Dermis microvascular lymphatic vessel endothelial cell (primary cell): ENCODE results near the gene CCL17. TPM values are rescaled to one million over a fixed set of nuclear protein-coding genes. Genes with fewer than 3 reads are reported as not detected.
"Not testable (repeated sequence)": the region's sequence is repeated elsewhere in the genome, so short reads cannot be mapped to it uniquely, and the experiment has no call there.

Experiments used
- DNase-seq, 2 donors: peaks; one replicate each; pipeline versions ENCODE4 v3.0.0 to v3.0.0-alpha.2; 2010; ENCODE audit warnings: low read depth in 2 of 2
- total RNA-seq: library from RNA; depleted of rRNA; stranded (reverse); fragments of >200 nt; gene quantifications from 2 replicates; pipeline ENCODE4 v1.2.1, GENCODE V29; 2014

The CCL17 gene
- total RNA-seq, 1 donor from 2014 or later, result not detected

DNA sequence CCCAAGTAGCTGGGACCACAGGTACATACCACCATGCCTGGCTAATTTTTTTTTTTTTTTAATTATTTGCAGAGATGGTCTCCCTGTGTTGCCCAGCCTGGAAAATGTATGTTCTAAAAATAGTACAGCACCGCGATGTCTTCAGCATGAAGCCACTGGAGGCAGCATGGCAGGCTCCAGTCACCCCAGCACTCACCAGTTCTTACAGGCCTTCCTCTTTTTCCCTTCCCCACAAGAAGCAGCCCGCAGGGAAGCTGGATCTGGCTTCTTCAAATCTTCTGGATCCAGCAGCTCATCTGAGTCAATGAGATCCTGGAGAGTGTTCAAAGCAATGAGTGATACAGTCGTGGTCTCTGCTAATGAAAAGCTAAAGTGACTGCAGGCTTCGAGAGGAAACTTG is 26.4 kb downstream of the CCL17 start:
- no peak for DNase-seq

DNA sequence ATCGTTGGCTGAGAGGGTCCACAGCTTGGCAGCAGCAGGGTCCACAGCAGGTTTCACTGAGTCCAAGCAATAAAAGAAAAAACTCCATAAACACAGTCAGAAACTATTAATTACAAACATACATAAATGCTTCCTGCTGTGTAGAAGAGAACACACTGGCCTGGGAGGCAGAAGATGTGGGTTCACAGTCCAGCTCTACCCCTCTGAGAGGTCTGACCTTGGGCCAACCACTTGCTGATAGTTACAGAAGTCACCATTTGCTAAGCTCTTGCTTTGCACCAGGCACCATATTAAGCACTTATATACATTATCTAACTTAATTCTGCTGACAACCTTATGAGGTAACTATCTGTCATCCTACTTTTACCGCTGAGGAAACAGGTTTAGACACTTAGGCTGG is 27.9 kb downstream of the CCL17 start:
- DNase-seq, result no peak

DNA sequence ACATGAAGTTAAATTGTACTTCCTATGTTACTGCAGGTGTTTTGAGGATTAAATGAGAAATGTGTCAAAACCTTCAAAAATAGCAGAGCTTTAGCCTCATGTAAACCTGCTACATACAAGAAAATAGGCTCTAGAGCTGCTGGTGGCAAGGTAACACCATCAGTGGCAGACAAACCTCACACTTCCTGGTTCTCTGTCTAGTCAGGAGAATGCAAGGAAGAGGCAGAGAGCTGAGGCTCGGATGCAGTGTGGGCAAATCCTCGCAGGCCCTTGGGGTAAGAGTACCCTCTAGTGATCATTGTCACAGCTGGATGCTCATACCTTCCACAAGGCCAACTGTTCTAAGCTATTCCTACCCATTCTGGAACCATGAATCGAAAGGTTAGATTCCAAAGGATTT is 28.4 kb downstream of the CCL17 start:
- DNase-seq, result no peak

DNA sequence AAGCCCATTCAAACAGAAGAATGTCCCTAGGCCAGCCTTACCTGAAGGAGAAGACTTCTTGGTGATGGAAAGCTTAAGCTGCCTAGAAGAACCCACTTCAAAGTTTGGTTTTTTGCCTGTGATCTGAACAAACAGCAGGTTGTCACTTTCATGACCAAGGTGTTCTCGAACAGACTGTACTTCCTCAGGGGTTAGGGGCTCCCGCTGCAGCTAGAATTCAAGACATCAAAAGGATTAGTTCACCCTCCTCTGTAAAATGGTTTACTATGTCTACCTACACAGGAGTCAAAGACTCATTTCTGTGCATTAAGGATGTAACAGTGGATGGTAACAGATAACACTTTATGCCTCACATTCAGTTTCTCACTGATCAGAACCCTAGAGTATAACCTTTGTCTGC is 29.4 kb downstream of the CCL17 start:
- no peak for DNase-seq

DNA sequence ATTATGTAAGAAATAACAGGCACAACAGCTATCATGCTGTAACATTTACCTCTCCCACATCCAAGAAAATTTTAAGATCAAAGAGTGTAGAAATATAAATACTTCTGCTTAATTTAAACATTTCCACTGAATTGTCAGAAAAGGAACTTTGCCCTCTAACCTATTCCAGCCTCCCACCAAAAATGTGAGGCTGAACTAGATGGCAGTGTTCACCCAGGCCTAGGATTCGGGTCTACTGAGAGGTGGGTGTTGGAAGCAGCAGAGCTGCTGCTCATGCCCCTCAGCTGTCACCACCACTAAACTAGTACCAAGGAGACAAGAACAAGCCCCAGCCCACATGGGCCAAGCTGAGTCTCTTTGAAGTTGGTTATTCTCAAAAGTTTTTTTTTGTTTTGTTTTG is 31.3 kb downstream of the CCL17 start:
- no peak for DNase-seq

DNA sequence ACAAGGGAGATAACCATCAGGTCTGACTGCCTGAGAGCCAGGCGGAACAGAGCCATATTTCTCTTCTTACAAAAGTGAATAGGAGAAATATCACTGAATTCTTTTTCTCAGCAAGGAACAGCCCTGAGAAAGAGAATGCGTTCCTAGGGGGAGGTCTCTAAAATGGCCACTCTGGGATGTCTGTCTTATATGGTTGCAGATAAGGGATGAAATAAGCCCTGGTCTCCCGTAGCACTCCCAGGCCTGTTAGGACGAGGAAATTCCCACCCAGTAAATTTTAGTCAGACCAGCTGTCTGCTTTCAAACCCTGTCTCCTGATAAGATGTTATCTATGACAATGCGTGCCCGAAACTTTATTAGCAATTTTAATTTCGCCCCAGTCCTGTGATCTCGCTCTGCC is 35.4 kb downstream of the CCL17 start:
- not testable (repeated sequence) for DNase-seq

DNA sequence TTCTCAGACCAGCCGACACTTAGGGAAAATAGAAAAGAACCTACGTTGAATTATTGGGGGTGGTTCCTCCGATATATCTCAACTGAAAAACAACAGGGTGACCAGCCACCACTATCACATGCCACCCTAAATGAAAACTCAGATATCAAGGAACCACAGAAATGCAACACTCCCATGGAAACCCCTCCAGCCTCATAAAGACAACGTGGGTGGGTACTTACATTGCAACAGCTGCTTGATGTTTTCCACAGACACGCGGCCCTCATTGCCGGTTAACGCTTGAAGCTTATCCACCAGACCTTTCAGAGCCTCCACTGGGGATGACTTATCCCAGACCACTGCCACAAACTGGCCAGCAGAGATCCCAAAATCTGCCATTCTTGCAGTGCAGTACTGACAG is 36.0 kb downstream of the CCL17 start:
- not testable (repeated sequence) for DNase-seq

DNA sequence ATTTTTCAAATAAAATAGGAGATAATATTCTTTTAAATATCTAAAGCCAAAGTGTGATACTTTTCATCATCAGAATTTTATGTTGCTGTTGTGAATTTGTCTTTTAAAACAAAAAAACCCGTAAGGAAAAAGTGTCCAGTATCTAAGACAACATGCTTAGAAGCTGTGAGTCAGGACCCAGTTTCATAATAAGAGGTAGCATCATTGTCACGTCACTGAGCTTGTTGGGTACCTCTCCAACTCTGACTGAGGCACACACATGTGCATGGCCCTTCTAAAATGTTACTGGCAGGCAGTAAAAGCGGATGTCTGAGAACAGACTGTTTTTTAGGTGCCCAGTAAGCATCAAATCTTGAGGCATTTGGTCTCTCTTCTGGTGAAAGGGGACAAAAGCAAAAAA is 40.1 kb downstream of the CCL17 start:
- no peak for DNase-seq

DNA sequence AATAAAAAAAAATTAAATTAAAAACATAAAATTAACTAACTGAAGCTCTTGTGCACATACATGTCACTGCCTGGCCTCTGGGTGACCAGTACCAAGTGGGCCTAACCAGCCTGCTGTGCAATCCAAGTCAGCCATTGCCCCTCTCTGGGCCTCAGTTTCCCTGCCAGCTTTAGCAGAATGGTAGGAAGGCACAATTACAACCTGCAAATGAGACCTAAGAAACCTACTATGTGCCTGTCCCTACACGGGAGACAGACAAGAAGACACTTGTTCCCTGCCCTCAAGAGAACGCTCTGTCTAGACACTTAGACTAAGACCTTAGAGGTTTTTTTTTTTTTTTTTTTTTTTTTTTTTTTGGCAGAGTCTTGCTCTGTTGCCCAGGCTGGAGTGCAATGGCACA is 40.9 kb downstream of the CCL17 start:
- no peak for DNase-seq

DNA sequence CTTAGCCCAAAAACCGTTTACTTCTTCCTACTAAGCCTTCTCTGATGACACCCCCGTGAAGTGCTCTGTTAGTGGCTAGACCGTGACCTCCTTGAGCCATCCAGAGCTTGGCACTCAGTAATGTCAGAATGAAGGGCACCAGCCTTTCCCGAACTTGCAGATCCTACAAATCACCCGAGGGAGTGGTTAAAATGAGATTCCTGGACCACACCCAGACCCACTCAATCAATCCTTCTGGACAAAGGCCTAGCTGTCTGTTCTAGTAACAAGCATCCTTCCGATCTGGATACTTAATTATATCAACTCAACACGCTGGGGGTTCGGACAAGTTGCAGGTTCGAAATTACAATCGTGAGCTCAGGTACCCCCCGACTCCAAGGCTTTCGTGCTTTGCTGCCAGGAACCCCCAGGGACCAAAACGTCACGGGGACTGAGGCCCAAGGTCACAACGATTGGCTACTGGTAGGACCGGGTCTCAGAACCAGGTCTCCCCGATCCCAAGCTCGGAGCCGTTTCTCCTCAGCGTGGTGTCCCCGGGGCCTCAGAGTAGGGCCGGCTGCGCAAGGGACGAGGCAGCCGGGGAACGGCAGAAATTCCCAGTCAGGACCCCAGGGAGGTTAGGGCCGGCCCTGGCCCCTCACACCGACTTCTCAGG is 42.1 kb downstream of the CCL17 start:
- peak in 1 of 2 donors; percentile 42 for DNase-seq

DNA sequence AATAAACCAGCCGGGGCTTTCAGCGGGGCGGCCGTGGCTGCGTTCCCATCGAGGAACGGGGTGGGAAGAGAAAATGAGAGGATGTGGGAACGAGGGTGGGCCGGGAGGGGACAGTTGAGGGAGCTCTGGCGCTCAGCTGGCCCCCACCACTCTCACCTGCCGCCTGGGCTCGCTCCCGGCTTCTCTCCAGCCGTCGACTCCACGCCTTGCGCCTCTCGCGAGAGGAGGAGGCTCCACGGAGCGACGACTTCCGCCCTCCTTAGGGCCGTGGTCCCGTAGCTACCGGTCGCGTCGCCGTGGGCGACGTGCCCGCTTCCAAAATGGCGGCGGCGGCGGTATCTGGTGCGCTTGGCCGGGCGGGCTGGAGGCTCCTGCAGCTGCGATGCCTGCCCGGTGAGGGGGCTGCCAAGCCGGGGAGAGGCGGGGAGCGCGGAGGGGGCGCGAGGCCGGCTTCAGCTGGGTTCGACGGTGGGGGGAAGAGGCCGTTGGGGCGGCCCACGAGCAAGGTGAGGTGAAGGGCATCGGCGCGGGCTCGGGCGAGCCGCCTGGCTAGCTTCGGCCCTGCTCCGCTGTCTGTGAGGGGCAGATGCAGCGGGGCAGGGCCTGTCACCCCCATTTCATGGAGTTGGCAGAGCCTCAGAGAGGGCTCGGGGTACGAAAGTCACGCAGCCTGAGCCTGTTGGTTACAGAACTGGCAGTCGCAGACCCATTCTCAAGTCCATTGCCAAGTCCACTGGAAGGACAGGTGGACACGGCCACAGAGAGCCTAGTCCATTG is 42.8 kb downstream of the CCL17 start, which contains the start of the genes CIAPIN1 and COQ9:
Gene CIAPIN1 (minus strand): TSS at position 200 of the 777 bp plus-strand sequence. CDS start 6,457 bp downstream, outside the sequence.
Gene COQ9 (plus strand): TSS at position 294 of the 777 bp plus-strand sequence. CDS start 27 bp downstream, at position 321.
- DNase-seq, result peak; percentile 90 to 95

DNA sequence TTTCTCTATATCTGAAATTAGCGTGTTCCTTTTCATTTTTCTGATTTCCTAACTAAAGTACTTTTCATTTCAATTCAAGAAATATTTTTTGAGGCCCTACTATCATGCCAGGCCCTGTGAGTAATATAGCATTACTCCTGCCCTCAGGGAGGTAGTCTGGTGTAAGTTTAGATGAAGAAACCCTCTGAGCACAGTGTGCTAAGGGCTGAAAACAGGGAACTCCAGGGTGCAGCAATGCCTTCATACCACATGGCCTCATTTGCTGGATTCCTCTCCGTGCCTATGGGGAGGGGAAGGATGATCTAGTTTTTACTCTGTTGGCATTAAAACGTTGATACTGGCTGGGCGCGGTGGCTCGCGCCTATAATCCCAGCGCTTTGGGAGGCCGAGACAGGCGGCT is 47.5 kb downstream of the CCL17 start:
- DNase-seq, result no peak

DNA sequence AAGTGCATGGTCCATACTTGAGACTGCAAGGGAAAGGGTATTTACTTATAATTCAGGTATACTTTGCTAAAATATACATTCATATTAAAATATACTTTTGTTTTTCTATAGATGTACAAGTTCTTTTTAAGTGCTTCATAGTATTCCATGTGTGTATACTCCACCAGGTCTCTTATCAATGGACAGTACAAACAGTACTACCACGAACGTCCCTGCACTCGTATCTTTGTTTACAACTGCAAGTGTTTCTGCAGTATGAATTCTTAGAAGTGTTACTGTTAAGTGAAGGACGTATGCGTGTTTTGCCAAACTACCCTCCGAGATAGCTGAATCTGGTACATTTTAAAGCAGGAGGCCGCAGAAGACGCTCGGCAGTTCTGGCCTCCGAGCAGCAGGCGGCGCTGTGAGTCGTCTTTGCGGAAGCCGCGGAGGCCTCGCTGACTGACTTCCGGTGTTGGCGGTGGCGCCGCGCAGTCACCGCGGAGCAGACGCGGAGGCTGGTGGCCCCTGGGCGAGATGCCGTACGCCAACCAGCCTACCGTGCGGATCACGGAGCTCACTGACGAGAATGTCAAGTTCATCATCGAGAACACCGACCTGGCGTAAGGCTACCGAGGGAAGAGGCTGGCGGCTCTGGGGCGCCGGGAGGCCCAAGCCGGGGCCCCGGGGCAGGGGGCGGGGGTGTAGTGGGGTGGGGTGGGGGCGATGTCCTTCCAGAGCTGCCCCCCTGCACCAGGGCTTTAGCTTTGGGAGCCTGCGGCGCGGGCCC is 57.8 kb downstream of the CCL17 start, which contains the start of gene POLR2C:
Gene POLR2C (plus strand): TSS at position 471 of the 769 bp plus-strand sequence. CDS start 46 bp downstream, at position 517.
- DNase-seq, result peak; percentile 77 to 89

DNA sequence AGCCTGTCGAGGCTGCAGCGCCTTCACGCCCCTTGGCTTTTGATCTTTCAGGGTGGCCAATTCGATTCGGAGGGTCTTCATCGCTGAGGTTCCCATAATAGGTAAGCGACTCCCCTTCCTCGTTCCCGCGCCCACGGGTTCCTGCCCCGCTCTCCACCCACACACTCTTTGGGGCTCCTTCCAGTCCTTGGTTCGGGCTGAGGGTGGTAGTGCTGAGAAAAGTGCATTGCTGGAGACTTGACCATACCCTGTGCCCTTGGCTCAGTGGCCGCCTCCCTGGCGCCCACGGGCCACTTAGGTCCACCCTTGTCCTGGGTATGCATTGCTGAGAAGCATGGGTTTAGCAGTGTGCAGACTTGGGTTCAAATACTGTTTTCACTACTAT is 58.4 kb downstream of the CCL17 start:
- DNase-seq, result peak in 1 of 2 donors; percentile 19

DNA sequence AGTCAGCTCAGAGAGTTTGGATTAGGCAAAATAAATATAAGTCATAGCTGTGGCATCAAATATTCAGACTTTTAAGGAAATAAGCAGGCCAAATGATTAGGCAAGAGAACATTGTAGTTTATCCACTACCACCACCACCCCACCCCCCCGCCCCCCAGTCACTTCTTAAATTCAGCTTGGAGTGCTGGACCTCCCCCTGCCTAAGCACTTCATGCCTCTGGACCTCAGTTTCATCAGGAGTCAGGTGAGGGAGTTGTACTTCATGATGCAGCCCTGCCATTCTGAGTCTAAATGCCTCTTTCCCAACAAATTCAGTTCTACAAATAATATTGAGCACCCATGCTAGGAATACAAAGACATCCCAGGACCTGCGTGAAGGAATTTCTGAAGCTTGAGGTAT is 60.0 kb downstream of the CCL17 start:
- DNase-seq, result no peak

Other genes with a start within 250 kb of the CCL17 start
- 50.8 and 51.0 TPM in 2 replicates for gene PSME3IP1, start 218.7 kb upstream of the CCL17 start, total RNA-seq
- 43.6 and 43.8 TPM in 2 replicates for gene RSPRY1, start 218.4 kb upstream of the CCL17 start, total RNA-seq
- gene ARL2BP, start 159.5 kb upstream of the CCL17 start, total RNA-seq, result 50.2 and 61.0 TPM in 2 replicates
- gene PLLP, start 120.1 kb upstream of the CCL17 start, total RNA-seq, result 4.2 and 11.9 TPM in 2 replicates
- gene CCL22, start 46.0 kb upstream of the CCL17 start, total RNA-seq, result not detected in 2 replicates
- gene CX3CL1, start 32.3 kb upstream of the CCL17 start, total RNA-seq, result 1.8 and 4.0 TPM in 2 replicates
- gene CIAPIN1, start 42.6 kb downstream of the CCL17 start, total RNA-seq, result 66.4 and 68.6 TPM in 2 replicates
- gene COQ9, start 42.7 kb downstream of the CCL17 start, total RNA-seq, result 42.2 and 42.4 TPM in 2 replicates
- gene POLR2C, start 57.9 kb downstream of the CCL17 start, total RNA-seq, result 98.3 and 136 TPM in 2 replicates
- 17.2 and 19.8 TPM in 2 replicates for gene DOK4, start 81.7 kb downstream of the CCL17 start, total RNA-seq
- gene CCDC102A, start 131.8 kb downstream of the CCL17 start, total RNA-seq, result 8.9 and 11.6 TPM in 2 replicates
- gene ADGRG5, start 137.9 kb downstream of the CCL17 start, total RNA-seq, result not detected in 2 replicates
- 11.5 and 15.3 TPM in 2 replicates for gene ADGRG1, start 223.9 kb downstream of the CCL17 start, total RNA-seq